Measurements from ENCODE around the gene FSIP1. TPM values are rescaled to one million over a fixed set of nuclear protein-coding genes. Genes with fewer than 3 reads are reported as not detected.

The FSIP1 gene
- total RNA-seq, 1 donor from 2014 or later, result 2.5 TPM

DNA sequence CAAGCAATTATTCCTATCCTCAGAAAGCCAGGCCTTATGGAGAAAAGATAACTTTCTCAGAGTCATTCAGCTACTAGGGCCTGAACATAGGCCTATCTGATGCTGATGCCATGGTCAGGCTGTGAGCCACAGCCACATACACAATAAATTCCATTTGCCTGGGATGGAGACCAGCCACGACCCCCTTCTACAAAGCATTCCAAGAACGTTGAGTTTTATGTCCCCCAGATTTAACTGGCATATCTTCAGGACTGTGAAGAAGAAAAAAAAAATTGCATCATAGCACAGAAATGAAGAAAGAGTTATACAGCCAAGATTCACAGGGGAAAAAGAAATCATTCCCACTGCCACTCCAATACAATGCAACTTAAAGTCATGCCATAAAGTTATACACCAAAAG lies 101.8 kb downstream of the FSIP1 start:
- Histone ChIP-seq H3K4me2 (no peak overlapping the region), H3K27ac (no peak overlapping the region), H3K79me2 (ENCODE audit: low read depth) (no peaks in the 10 kb centered on the region), H3K27me3 (no peaks in the 10 kb centered on the region), H4K20me1 (ENCODE audit: low read depth) (no peaks in the 10 kb centered on the region), H3K36me3 (no peaks in the 10 kb centered on the region), H3K9me3 (ENCODE audit: low read depth) (no peaks in the 10 kb centered on the region), H3F3A (ENCODE audit: low read depth) (no peaks in the 10 kb centered on the region), H3K9ac (no peak overlapping the region), H3K4me1 (peaks cover 9% of the 10 kb centered on the region), H2AFZ (replicated peaks) (no peak overlapping the region), H3K4me3 (no peak overlapping the region)
- no peak for DNase-seq (ENCODE audit: low spot score)
- TF ChIP-seq, protein P1, sequence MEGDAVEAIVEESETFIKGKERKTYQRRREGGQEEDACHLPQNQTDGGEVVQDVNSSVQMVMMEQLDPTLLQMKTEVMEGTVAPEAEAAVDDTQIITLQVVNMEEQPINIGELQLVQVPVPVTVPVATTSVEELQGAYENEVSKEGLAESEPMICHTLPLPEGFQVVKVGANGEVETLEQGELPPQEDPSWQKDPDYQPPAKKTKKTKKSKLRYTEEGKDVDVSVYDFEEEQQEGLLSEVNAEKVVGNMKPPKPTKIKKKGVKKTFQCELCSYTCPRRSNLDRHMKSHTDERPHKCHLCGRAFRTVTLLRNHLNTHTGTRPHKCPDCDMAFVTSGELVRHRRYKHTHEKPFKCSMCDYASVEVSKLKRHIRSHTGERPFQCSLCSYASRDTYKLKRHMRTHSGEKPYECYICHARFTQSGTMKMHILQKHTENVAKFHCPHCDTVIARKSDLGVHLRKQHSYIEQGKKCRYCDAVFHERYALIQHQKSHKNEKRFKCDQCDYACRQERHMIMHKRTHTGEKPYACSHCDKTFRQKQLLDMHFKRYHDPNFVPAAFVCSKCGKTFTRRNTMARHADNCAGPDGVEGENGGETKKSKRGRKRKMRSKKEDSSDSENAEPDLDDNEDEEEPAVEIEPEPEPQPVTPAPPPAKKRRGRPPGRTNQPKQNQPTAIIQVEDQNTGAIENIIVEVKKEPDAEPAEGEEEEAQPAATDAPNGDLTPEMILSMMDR (IDR thresholded peaks at IDR 0.05), result no peak
- TF ChIP-seq EZH2 (IDR thresholded peaks at IDR 0.05) (no peak), EZH2phosphoT487 (IDR thresholded peaks at IDR 0.05) (no peak)
- Mint-ChIP-seq H3K27me3 (ENCODE audit: insufficient read depth, low read depth) (no peaks in the 10 kb centered on the region), H3K4me3 (no peak overlapping the region), H3K27ac (no peak overlapping the region), H3K9me3 (no peaks in the 10 kb centered on the region), H3K36me3 (no peaks in the 10 kb centered on the region), H3K4me1 (peaks cover 28% of the 10 kb centered on the region)

DNA sequence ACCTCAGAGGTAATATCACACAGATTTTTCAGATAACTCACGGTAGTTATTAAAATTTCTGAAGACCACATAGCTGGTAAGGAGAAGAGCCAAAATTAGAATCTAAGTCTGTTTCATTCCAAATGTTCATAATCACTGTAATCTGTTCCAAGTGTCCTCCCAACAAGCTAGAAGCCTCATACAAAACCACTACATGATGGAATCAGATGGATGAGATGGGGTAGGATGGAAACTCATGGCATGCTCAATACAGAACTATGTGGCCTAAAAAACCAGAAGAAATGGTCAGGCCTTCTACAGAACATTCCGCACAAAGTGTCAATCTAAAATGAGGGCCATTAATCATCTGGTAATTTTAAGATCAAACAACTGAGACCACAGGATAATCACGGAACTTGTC lies 110.0 kb downstream of the FSIP1 start:
- Mint-ChIP-seq H3K9me3 (peaks cover 3% of the 10 kb centered on the region), H3K36me3 (peaks cover 1% of the 10 kb centered on the region), H3K27ac (no peak overlapping the region), H3K4me1 (peaks cover 10% of the 10 kb centered on the region), H3K4me3 (no peak overlapping the region), H3K27me3 (ENCODE audit: insufficient read depth, low read depth) (peaks cover 2% of the 10 kb centered on the region)
- H3K9me3 ChIP-seq (ENCODE audit: low read depth), result no peaks in the 10 kb centered on the region
- no peak overlapping the region for H3K4me2 ChIP-seq
- H3K4me3 ChIP-seq, result no peak overlapping the region
- H3K4me1 ChIP-seq, result peaks cover 3% of the 10 kb centered on the region
- no peaks in the 10 kb centered on the region for H3K27me3 ChIP-seq
- H3K79me2 ChIP-seq (ENCODE audit: low read depth), result no peaks in the 10 kb centered on the region
- DNase-seq (ENCODE audit: low spot score), result no peak
- TF ChIP-seq EZH2 (IDR thresholded peaks at IDR 0.05) (no peak), EZH2phosphoT487 (IDR thresholded peaks at IDR 0.05) (no peak)
- TF ChIP-seq, protein P1 (IDR thresholded peaks at IDR 0.05), result no peak
- peaks cover 10% of the 10 kb centered on the region for H3F3A ChIP-seq (ENCODE audit: low read depth)
- no peaks in the 10 kb centered on the region for H4K20me1 ChIP-seq (ENCODE audit: low read depth)
- H3K36me3 ChIP-seq, result no peaks in the 10 kb centered on the region
- H3K27ac ChIP-seq, result no peak overlapping the region
- no peak overlapping the region for H3K9ac ChIP-seq
- H2AFZ ChIP-seq (replicated peaks), result no peak overlapping the region

DNA sequence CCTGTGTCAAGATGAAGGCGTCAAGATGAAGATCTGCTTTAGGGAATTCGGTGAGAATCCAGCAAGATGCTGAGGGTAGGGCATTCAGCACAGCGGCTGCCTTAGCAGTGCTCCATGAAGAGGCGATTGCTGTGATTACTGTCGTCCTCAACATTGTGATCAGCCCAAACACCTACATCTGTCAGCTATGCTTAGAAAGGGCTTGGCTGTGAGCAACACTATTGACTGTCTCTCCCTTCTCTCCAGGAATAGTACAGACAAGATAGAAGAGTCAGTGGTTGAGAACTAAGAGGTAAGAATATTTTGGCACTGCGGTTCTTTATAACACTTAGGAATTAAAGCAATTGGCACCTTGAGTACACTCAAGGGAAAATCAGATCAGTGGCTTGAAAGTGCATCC lies 110.5 kb downstream of the FSIP1 start:
- H3K4me3 Mint-ChIP-seq, result no peak overlapping the region
- TF ChIP-seq EZH2phosphoT487 (IDR thresholded peaks at IDR 0.05) (no peak), EZH2 (IDR thresholded peaks at IDR 0.05) (no peak)
- TF ChIP-seq, protein P1 (IDR thresholded peaks at IDR 0.05), result no peak
- H3K9me3 Mint-ChIP-seq, result peaks cover 6% of the 10 kb centered on the region
- no peak overlapping the region for H3K9ac ChIP-seq
- no peak overlapping the region for H3K4me3 ChIP-seq
- peaks cover 6% of the 10 kb centered on the region for H3K4me1 ChIP-seq
- no peak for DNase-seq (ENCODE audit: low spot score)
- H3K27ac Mint-ChIP-seq, result no peak overlapping the region
- peaks cover 2% of the 10 kb centered on the region for H3K27me3 Mint-ChIP-seq (ENCODE audit: insufficient read depth, low read depth)
- peaks cover 14% of the 10 kb centered on the region for H3K4me1 Mint-ChIP-seq
- no peak overlapping the region for H3K4me2 ChIP-seq
- H3K27ac ChIP-seq, result no peak overlapping the region
- peaks cover 1% of the 10 kb centered on the region for H3K36me3 Mint-ChIP-seq
- no peaks in the 10 kb centered on the region for H4K20me1 ChIP-seq (ENCODE audit: low read depth)
- no peaks in the 10 kb centered on the region for H3K36me3 ChIP-seq
- H3K27me3 ChIP-seq, result no peaks in the 10 kb centered on the region
- H3K79me2 ChIP-seq (ENCODE audit: low read depth), result no peaks in the 10 kb centered on the region
- peaks cover 15% of the 10 kb centered on the region for H3F3A ChIP-seq (ENCODE audit: low read depth)
- H2AFZ ChIP-seq (replicated peaks), result no peak overlapping the region
- no peaks in the 10 kb centered on the region for H3K9me3 ChIP-seq (ENCODE audit: low read depth)

All from neural progenitor cell (in vitro differentiated cells).